ENCODE data around the gene LRMDA.

Gene LRMDA

GRCh38 chr10:75477680-75478079, 46.3 kb downstream of the LRMDA start:
- no peak for DNase-seq

- DNase-seq = no peak
Observed at GRCh38 chr10:75480374-75480773, 49.0 kb downstream of the LRMDA start.

- no peak for DNase-seq
Observed at GRCh38 chr10:75483188-75483587, 51.8 kb downstream of the LRMDA start.

- DNase-seq = no peak
Observed at GRCh38 chr10:75484717-75485116, 53.3 kb downstream of the LRMDA start.

- DNase-seq = no peak
Observed at GRCh38 chr10:75486591-75486990, 55.2 kb downstream of the LRMDA start.

GRCh38 chr10:75487087-75487754, 55.8 kb downstream of the LRMDA start:
- no peak for DNase-seq

GRCh38 chr10:75487755-75488125, 56.3 kb downstream of the LRMDA start:
- DNase-seq = no peak

- no peak for DNase-seq
Observed at GRCh38 chr10:75492173-75492925, 60.9 kb downstream of the LRMDA start.

- no peak for DNase-seq
Observed at GRCh38 chr10:75493464-75493863, 62.0 kb downstream of the LRMDA start.

GRCh38 chr10:75495434-75496190, 64.2 kb downstream of the LRMDA start:
- no peak for DNase-seq

GRCh38 chr10:75496191-75496567, 64.8 kb downstream of the LRMDA start:
- no peak for DNase-seq

- DNase-seq = no peak
Observed at GRCh38 chr10:75497997-75498883, 66.8 kb downstream of the LRMDA start.

- DNase-seq = no peak
Observed at GRCh38 chr10:75498884-75499350, 67.5 kb downstream of the LRMDA start.

- no peak for DNase-seq
Observed at GRCh38 chr10:75499556-75500160, 68.2 kb downstream of the LRMDA start.

GRCh38 chr10:75502389-75502788, 71.0 kb downstream of the LRMDA start:
- no peak for DNase-seq

GRCh38 chr10:75502838-75503237, 71.4 kb downstream of the LRMDA start:
- no peak for DNase-seq

GRCh38 chr10:75505293-75505692, 73.9 kb downstream of the LRMDA start:
- no peak for DNase-seq

GRCh38 chr10:75505840-75506506, 74.5 kb downstream of the LRMDA start:
- DNase-seq = no peak

GRCh38 chr10:75506930-75507329, 75.5 kb downstream of the LRMDA start:
- no peak for DNase-seq

- DNase-seq = no peak
Observed at GRCh38 chr10:75507469-75507868, 76.0 kb downstream of the LRMDA start.

- DNase-seq = no peak
Observed at GRCh38 chr10:75508239-75508813, 76.9 kb downstream of the LRMDA start.

All from activated T-cell treated with anti-CD3 and anti-CD28 coated beads for 4 hours (primary cell).